ENCODE results near the gene CBX2. TPM values are rescaled to one million over a fixed set of nuclear protein-coding genes. Genes with fewer than 3 reads are reported as not detected.

Gene CBX2
- total RNA-seq, 4 donors from 2014 or later, result 0.81 to 2.5 (median 2.0) TPM

DNA sequence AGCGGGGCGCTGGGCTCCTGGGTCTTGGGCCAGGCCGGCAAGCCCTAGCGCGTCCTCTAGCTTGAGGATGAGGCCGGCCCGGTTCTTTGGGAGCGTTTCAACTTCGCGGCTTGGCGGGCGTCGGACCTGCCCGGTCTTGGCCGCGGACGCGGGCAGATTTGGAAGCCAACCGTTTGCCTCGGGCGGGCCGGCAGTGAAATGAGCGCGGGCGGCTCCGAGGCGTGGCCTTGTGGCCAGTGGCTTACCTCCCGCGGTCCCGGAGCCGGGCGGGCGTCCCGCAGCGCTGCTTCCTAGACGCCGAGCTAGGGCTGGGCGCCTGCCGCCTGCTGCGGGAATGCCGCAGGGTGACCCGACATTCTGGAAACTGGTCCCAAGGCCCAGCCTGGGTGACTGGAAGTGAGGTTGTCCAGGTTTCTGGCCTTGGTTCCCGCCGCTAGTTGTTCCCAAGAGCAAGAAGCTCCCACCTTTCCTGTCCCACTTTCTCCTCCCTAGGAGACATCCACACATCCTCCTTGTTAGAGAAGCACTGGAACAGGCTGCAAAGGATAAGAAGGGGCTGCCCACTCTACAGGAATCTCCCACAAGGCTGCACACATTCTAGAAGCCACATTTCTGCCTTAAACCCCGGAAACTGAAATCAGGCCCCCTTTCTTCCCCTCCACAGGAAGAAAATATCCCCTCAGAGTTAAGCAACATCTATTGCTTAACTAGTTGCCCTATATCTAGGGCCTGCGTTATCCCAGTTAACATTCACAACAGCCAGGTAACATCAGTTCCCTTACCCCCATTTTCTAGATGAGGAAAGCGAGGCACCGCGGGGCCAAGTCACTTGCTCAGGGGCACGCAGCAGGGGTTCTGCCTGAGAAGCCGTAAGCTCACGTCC, 23.4 kb downstream of the CBX2 start:
- H3K4me1 ChIP-seq, result peaks cover 0 to 73% (median 25%) of the 10 kb centered on the region in 3 donors
- peaks cover 88% of the 10 kb centered on the region for H3K27me3 ChIP-seq
- TF ChIP-seq EP300 (IDR thresholded peaks at IDR 0.05) (no peak), CTCF (IDR thresholded peaks at IDR 0.05) (no peak), POLR2AphosphoS5 (IDR thresholded peaks at IDR 0.05) (no peak), POLR2A (IDR thresholded peaks at IDR 0.05) (no peak)
- 8 to 10% methylated on average over 3 to 5 of the region's 52 CpGs for WGBS, 2 donors (ENCODE audit: low coverage in 1 of 2)
- no peak overlapping the region for H3K27ac ChIP-seq
- no peak overlapping the region for H3K4me3 ChIP-seq
- H3K9me3 ChIP-seq, result no peaks in the 10 kb centered on the region
- ATAC-seq, result no peak
- H3K36me3 ChIP-seq, result no peaks in the 10 kb centered on the region

GRCh38 chr17:79802039-79802735, 24.2 kb downstream of the CBX2 start:
- 7 to 22% methylated on average over 5 to 8 of the region's 11 CpGs for WGBS, 2 donors (ENCODE audit: low coverage in 1 of 2)
- no peak for TF ChIP-seq EP300 (IDR thresholded peaks at IDR 0.05)
- no peak for TF ChIP-seq POLR2A (IDR thresholded peaks at IDR 0.05)
- Histone ChIP-seq H3K4me1 (peaks cover 0 to 70% (median 24%) of the 10 kb centered on the region in 3 donors), H3K9me3 (no peaks in the 10 kb centered on the region), H3K4me3 (no peak overlapping the region), H3K36me3 (no peaks in the 10 kb centered on the region), H3K27ac (no peak overlapping the region), H3K27me3 (peaks cover 96% of the 10 kb centered on the region)
- no peak for ATAC-seq

- Histone ChIP-seq H3K27ac (no peak overlapping the region), H3K9me3 (no peaks in the 10 kb centered on the region), H3K4me3 (no peak overlapping the region), H3K4me1 (peaks cover 0 to 65% (median 22%) of the 10 kb centered on the region in 3 donors), H3K36me3 (no peaks in the 10 kb centered on the region), H3K27me3 (peaks cover 100% of the 10 kb centered on the region)
- ATAC-seq, result no peak
- 0% methylated on average over 1 of the region's 57 CpGs; no CpG with 5 or more reads in 1 of the 2 donors for WGBS, 2 donors (ENCODE audit: low coverage in 1 of 2)
- no peak for TF ChIP-seq CTCF (IDR thresholded peaks at IDR 0.05)
- no peak for TF ChIP-seq POLR2AphosphoS5 (IDR thresholded peaks at IDR 0.05)
- no peak for TF ChIP-seq POLR2A (IDR thresholded peaks at IDR 0.05)
- no peak for TF ChIP-seq EP300 (IDR thresholded peaks at IDR 0.05)
Measured at GRCh38 chr17:79802736-79803420, 24.9 kb downstream of the CBX2 start.

DNA sequence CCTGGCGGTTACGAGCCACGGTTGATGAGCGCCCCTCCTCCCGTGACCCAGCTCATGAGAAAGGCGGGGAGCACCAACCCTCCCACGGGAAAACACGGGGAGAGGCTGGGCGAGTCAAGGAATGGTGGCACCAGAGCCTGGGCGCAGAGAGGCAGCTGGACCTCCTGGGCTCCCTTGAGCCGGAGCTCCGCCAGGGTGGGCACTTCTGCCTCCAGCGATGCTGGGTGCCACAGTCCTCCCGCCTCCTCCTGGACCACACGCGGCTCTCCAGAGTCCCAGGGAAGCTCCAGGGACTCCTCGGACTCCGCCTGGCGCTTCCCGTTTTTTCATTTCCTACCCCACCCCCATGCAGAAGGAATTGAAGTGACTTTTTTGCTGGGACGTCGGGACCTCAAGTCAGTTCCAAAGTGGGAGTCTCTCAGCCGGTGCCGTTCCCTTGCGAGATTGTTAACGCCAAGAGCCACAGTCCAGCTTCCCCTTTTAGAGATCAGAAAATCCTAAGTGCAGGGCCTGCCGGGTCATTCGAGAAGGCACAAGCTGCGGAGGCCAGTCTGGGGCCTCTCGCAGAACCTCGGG, 25.6 kb downstream of the CBX2 start:
- no peak for TF ChIP-seq POLR2AphosphoS5 (IDR thresholded peaks at IDR 0.05)
- TF ChIP-seq EP300 (IDR thresholded peaks at IDR 0.05), result no peak
- no peak for TF ChIP-seq CTCF (IDR thresholded peaks at IDR 0.05)
- TF ChIP-seq POLR2A (IDR thresholded peaks at IDR 0.05), result no peak
- Histone ChIP-seq H3K27ac (no peak overlapping the region), H3K4me3 (no peak overlapping the region), H3K27me3 (peaks cover 100% of the 10 kb centered on the region), H3K36me3 (no peaks in the 10 kb centered on the region), H3K9me3 (no peaks in the 10 kb centered on the region), H3K4me1 (peaks cover 0 to 58% (median 15%) of the 10 kb centered on the region in 3 donors)
- ATAC-seq, result no peak
- WGBS, 2 donors (ENCODE audit: low coverage in 1 of 2), result 15% methylated on average over 7 of the region's 31 CpGs; no CpG with 5 or more reads in 1 of the 2 donors
